ENCODE results near the gene HIBCH. TPM values are rescaled to one million over a fixed set of nuclear protein-coding genes. Genes with fewer than 3 reads are reported as not detected.
A peak's percentile ranks its signal among the peaks of the same experiment; 100 is the strongest.

The HIBCH gene
- polyA plus RNA-seq, 1 donor, result 46.6 TPM

GRCh38 chr2:190217616-190218015 is 102.0 kb downstream of the HIBCH start:
- no peak for DNase-seq
- WGBS (ENCODE audit: insufficient coverage, low lambda C conversion rate), result no CpG with 5 or more reads among the region's 7 CpGs
- Histone ChIP-seq H3K36me3 (ENCODE audit: control insufficient read depth, insufficient read depth, low read length) (peaks cover 13% of the 10 kb centered on the region), H3K4me3 (ENCODE audit: low read length) (no peak overlapping the region), H3K27me3 (ENCODE audit: control insufficient read depth, insufficient read depth, low read length) (no peaks in the 10 kb centered on the region), H3K9me3 (ENCODE audit: control insufficient read depth, low read depth, low read length) (no peaks in the 10 kb centered on the region), H3K27ac (ENCODE audit: low read length) (no peak overlapping the region), H3K4me1 (ENCODE audit: control insufficient read depth, insufficient read depth, low read length) (no peaks in the 10 kb centered on the region)

- Histone ChIP-seq H3K27me3 (ENCODE audit: control insufficient read depth, insufficient read depth, low read length) (no peaks in the 10 kb centered on the region), H3K4me3 (ENCODE audit: low read length) (no peak overlapping the region), H3K27ac (ENCODE audit: low read length) (no peak overlapping the region), H3K4me1 (ENCODE audit: control insufficient read depth, insufficient read depth, low read length) (no peaks in the 10 kb centered on the region), H3K9me3 (ENCODE audit: control insufficient read depth, low read depth, low read length) (no peaks in the 10 kb centered on the region), H3K36me3 (ENCODE audit: control insufficient read depth, insufficient read depth, low read length) (peaks cover 11% of the 10 kb centered on the region)
- DNase-seq, result peak in 1 of 2 donors; percentile 8
- WGBS (ENCODE audit: insufficient coverage, low lambda C conversion rate), result no CpG with 5 or more reads among the region's 3 CpGs
These were observed 102.8 kb downstream of the HIBCH start for GRCh38 chr2:190216829-190217228.

- Histone ChIP-seq H3K9me3 (ENCODE audit: control insufficient read depth, low read depth, low read length) (no peaks in the 10 kb centered on the region), H3K27me3 (ENCODE audit: control insufficient read depth, insufficient read depth, low read length) (no peaks in the 10 kb centered on the region), H3K4me1 (ENCODE audit: control insufficient read depth, insufficient read depth, low read length) (no peaks in the 10 kb centered on the region), H3K27ac (ENCODE audit: low read length) (no peak overlapping the region), H3K4me3 (ENCODE audit: low read length) (no peak overlapping the region), H3K36me3 (ENCODE audit: control insufficient read depth, insufficient read depth, low read length) (peaks cover 7% of the 10 kb centered on the region)
- WGBS (ENCODE audit: insufficient coverage, low lambda C conversion rate), result 65% methylated on average over 3 of the region's 3 CpGs
- DNase-seq, result no peak
These were observed 104.0 kb downstream of the HIBCH start for GRCh38 chr2:190215620-190216019.

GRCh38 chr2:190214426-190215194 is 105.0 kb downstream of the HIBCH start:
- H3K4me3 ChIP-seq (ENCODE audit: low read length), result no peak overlapping the region
- no peak for DNase-seq
- no peak overlapping the region for H3K27ac ChIP-seq (ENCODE audit: low read length)
- H3K4me1 ChIP-seq (ENCODE audit: control insufficient read depth, insufficient read depth, low read length), result peaks cover under 1% of the 10 kb centered on the region
- H3K36me3 ChIP-seq (ENCODE audit: control insufficient read depth, insufficient read depth, low read length), result peaks cover 7% of the 10 kb centered on the region
- WGBS (ENCODE audit: insufficient coverage, low lambda C conversion rate), result no CpG with 5 or more reads among the region's 7 CpGs
- no peaks in the 10 kb centered on the region for H3K9me3 ChIP-seq (ENCODE audit: control insufficient read depth, low read depth, low read length)
- H3K27me3 ChIP-seq (ENCODE audit: control insufficient read depth, insufficient read depth, low read length), result no peaks in the 10 kb centered on the region

GRCh38 chr2:190213441-190214335 is 105.9 kb downstream of the HIBCH start:
- H3K27me3 ChIP-seq (ENCODE audit: control insufficient read depth, insufficient read depth, low read length), result no peaks in the 10 kb centered on the region

GRCh38 chr2:190210471-190210870 is 109.2 kb downstream of the HIBCH start:
- Histone ChIP-seq H3K27ac (ENCODE audit: low read length) (no peak overlapping the region), H3K36me3 (ENCODE audit: control insufficient read depth, insufficient read depth, low read length) (no peaks in the 10 kb centered on the region), H3K27me3 (ENCODE audit: control insufficient read depth, insufficient read depth, low read length) (no peaks in the 10 kb centered on the region), H3K9me3 (ENCODE audit: control insufficient read depth, low read depth, low read length) (no peaks in the 10 kb centered on the region), H3K4me3 (ENCODE audit: low read length) (no peak overlapping the region), H3K4me1 (ENCODE audit: control insufficient read depth, insufficient read depth, low read length) (peaks cover 13% of the 10 kb centered on the region)
- DNase-seq, result no peak
- no CpG with 5 or more reads among the region's 2 CpGs for WGBS (ENCODE audit: insufficient coverage, low lambda C conversion rate)

More at GRCh38 chr2:190213441-190214335, 105.9 kb downstream of the HIBCH start:
- H3K4me3 ChIP-seq (ENCODE audit: low read length), result no peak overlapping the region
- H3K27ac ChIP-seq (ENCODE audit: low read length), result no peak overlapping the region
- H3K9me3 ChIP-seq (ENCODE audit: control insufficient read depth, low read depth, low read length), result no peaks in the 10 kb centered on the region
- peaks cover 9% of the 10 kb centered on the region for H3K4me1 ChIP-seq (ENCODE audit: control insufficient read depth, insufficient read depth, low read length)
- H3K36me3 ChIP-seq (ENCODE audit: control insufficient read depth, insufficient read depth, low read length), result peaks cover 4% of the 10 kb centered on the region
- DNase-seq, result no peak
- WGBS (ENCODE audit: insufficient coverage, low lambda C conversion rate), result no CpG with 5 or more reads among the region's 19 CpGs

GRCh38 chr2:190209559-190209958 is 110.1 kb downstream of the HIBCH start:
- DNase-seq, result peak in 1 of 2 donors; percentile 51
- H3K36me3 ChIP-seq (ENCODE audit: control insufficient read depth, insufficient read depth, low read length), result peaks cover 2% of the 10 kb centered on the region
- H3K27ac ChIP-seq (ENCODE audit: low read length), result no peak overlapping the region
- no peak overlapping the region for H3K4me3 ChIP-seq (ENCODE audit: low read length)
- H3K9me3 ChIP-seq (ENCODE audit: control insufficient read depth, low read depth, low read length), result no peaks in the 10 kb centered on the region
- H3K4me1 ChIP-seq (ENCODE audit: control insufficient read depth, insufficient read depth, low read length), result peaks cover 13% of the 10 kb centered on the region
- WGBS (ENCODE audit: insufficient coverage, low lambda C conversion rate), result 35% methylated on average over 2 of the region's 5 CpGs
- no peaks in the 10 kb centered on the region for H3K27me3 ChIP-seq (ENCODE audit: control insufficient read depth, insufficient read depth, low read length)

- Histone ChIP-seq H3K27me3 (ENCODE audit: control insufficient read depth, insufficient read depth, low read length) (no peaks in the 10 kb centered on the region), H3K4me1 (ENCODE audit: control insufficient read depth, insufficient read depth, low read length) (peaks cover 13% of the 10 kb centered on the region), H3K4me3 (ENCODE audit: low read length) (no peak overlapping the region), H3K27ac (ENCODE audit: low read length) (no peak overlapping the region), H3K9me3 (ENCODE audit: control insufficient read depth, low read depth, low read length) (no peaks in the 10 kb centered on the region), H3K36me3 (ENCODE audit: control insufficient read depth, insufficient read depth, low read length) (peaks cover 2% of the 10 kb centered on the region)
- 80% methylated on average over 1 of the region's 2 CpGs for WGBS (ENCODE audit: insufficient coverage, low lambda C conversion rate)
- no peak for DNase-seq
These were observed 111.7 kb downstream of the HIBCH start for GRCh38 chr2:190207930-190208329.

- Histone ChIP-seq H3K27me3 (ENCODE audit: control insufficient read depth, insufficient read depth, low read length) (no peaks in the 10 kb centered on the region), H3K4me3 (ENCODE audit: low read length) (no peak overlapping the region), H3K9me3 (ENCODE audit: control insufficient read depth, low read depth, low read length) (no peaks in the 10 kb centered on the region), H3K36me3 (ENCODE audit: control insufficient read depth, insufficient read depth, low read length) (peaks cover 2% of the 10 kb centered on the region), H3K4me1 (ENCODE audit: control insufficient read depth, insufficient read depth, low read length) (peaks cover 18% of the 10 kb centered on the region), H3K27ac (ENCODE audit: low read length) (no peak overlapping the region)
- DNase-seq, result no peak
- 67% methylated on average over 1 of the region's 4 CpGs for WGBS (ENCODE audit: insufficient coverage, low lambda C conversion rate)
These were observed 114.0 kb downstream of the HIBCH start for GRCh38 chr2:190205657-190206056.

GRCh38 chr2:190202604-190203003 is 117.0 kb downstream of the HIBCH start:
- Histone ChIP-seq H3K36me3 (ENCODE audit: control insufficient read depth, insufficient read depth, low read length) (peaks cover 7% of the 10 kb centered on the region), H3K27me3 (ENCODE audit: control insufficient read depth, insufficient read depth, low read length) (no peaks in the 10 kb centered on the region), H3K9me3 (ENCODE audit: control insufficient read depth, low read depth, low read length) (no peaks in the 10 kb centered on the region), H3K4me3 (ENCODE audit: low read length) (no peak overlapping the region), H3K4me1 (ENCODE audit: control insufficient read depth, insufficient read depth, low read length) (peaks cover 10% of the 10 kb centered on the region), H3K27ac (ENCODE audit: low read length) (no peak overlapping the region)
- DNase-seq, result no peak
- no CpG with 5 or more reads among the region's 1 CpG for WGBS (ENCODE audit: insufficient coverage, low lambda C conversion rate)

Data from large intestine (tissue), 3 donors.